K562 (cell line): ENCODE measurements around the gene KLF1.

Source experiments
- CHD2 ChIP-seq: IDR thresholded peaks from 2 replicates; pipeline ENCODE4 v1.6.1; 2011; ENCODE audit warnings: low read depth, low read length
- DPF2 ChIP-seq: fragments of 450-650 bp; IDR thresholded peaks from 2 replicates; pipeline ENCODE4 v1.6.1; 2016
- ESRRA ChIP-seq: fragments of 450-650 bp; IDR thresholded peaks from 2 replicates; pipeline ENCODE4 v1.6.1; 2014; ENCODE audit warnings: low read depth, mild to moderate bottlenecking, moderate library complexity, borderline replicate concordance
- FOXJ3 ChIP-seq: sonication (generic); formaldehyde crosslinking; IDR thresholded peaks from 2 replicates; pipeline ENCODE4 v1.4.0; 2020; ENCODE audit warnings: mild to moderate bottlenecking, missing genetic modification reagents
- KDM5B ChIP-seq: fragments of 200-600 bp; sonication (generic); IDR thresholded peaks from 2 replicates; pipeline ENCODE4 v1.6.1; 2012; ENCODE audit warnings: low read depth, mild to moderate bottlenecking, moderate library complexity, low read length, control low read depth, inconsistent platforms; ENCODE audit not compliant: insufficient replicate concordance
- NFYB ChIP-seq: IDR thresholded peaks from 2 replicates; pipeline ENCODE4 v1.6.1; 2011; ENCODE audit warnings: mild to moderate bottlenecking, moderate library complexity; ENCODE audit not compliant: insufficient read length; ENCODE audit errors: extremely low read depth
- ZNF384 ChIP-seq: IDR thresholded peaks from 2 replicates; pipeline ENCODE4 v1.6.1; 2012; ENCODE audit warnings: low read depth, low read length, improper control_type of control experiment
- ZNF551 ChIP-seq: fragments of 250-450 bp; sonication (Bioruptor Pico); IDR thresholded peaks from 2 replicates; pipeline ENCODE4 v1.5.0; 2021; ENCODE audit warnings: mild to moderate bottlenecking, moderate library complexity
- TF ChIP-seq, protein P1 (sequence below), 3 experiments: IDR thresholded peaks in 2 of 3; conservative IDR thresholded peaks in 1 of 3; 2 replicates each; pipeline ENCODE4 v1.5.1; 2011 to 2012; ENCODE audit warnings: low read length in 3 of 3, mild to moderate bottlenecking in 3 of 3, control low read depth in 2 of 3, improper control_type of control experiment in 1 of 3, inconsistent platforms in 1 of 3, low read depth in 1 of 3, mixed read lengths in 1 of 3, moderate library complexity in 1 of 3; ENCODE audit not compliant: insufficient read depth in 2 of 3
- TF ChIP-seq, protein P2 (sequence below): fragments of 250-450 bp; sonication (Bioruptor Pico); IDR thresholded peaks from 2 replicates; pipeline ENCODE4 v1.5.0; 2022; ENCODE audit warnings: mild to moderate bottlenecking

DNA sequence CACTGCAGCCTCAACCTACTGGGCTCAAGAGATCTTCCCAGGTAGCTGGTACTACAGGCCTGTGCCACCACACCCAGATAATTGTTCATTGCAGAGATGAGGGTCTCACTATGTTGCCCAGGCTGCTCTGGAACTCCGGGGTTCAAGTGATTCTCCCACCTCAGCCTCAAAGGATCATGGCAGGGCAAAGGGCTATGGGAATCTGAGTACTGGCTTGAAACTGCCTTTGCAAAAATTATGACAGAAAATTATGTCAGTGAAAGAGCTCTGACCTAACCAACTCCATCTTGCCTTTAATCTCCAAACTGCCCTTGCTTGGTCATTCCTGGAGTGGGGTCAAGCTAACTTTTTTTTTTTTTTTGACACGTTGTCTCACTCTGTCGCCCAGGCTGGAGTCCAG, 4.4 kb downstream of the KLF1 start:
- TF ChIP-seq, protein P1, sequence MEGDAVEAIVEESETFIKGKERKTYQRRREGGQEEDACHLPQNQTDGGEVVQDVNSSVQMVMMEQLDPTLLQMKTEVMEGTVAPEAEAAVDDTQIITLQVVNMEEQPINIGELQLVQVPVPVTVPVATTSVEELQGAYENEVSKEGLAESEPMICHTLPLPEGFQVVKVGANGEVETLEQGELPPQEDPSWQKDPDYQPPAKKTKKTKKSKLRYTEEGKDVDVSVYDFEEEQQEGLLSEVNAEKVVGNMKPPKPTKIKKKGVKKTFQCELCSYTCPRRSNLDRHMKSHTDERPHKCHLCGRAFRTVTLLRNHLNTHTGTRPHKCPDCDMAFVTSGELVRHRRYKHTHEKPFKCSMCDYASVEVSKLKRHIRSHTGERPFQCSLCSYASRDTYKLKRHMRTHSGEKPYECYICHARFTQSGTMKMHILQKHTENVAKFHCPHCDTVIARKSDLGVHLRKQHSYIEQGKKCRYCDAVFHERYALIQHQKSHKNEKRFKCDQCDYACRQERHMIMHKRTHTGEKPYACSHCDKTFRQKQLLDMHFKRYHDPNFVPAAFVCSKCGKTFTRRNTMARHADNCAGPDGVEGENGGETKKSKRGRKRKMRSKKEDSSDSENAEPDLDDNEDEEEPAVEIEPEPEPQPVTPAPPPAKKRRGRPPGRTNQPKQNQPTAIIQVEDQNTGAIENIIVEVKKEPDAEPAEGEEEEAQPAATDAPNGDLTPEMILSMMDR (IDR thresholded peaks at IDR 0.05 in 2 of 3, conservative IDR thresholded peaks at IDR 0.05 in 1 of 3; ENCODE audit: insufficient read depth in 2 of 3, low read depth in 1 of 3, low read length in 3 of 3) = no peak
- no peak for TF ChIP-seq NFYB
- TF ChIP-seq, protein P2, sequence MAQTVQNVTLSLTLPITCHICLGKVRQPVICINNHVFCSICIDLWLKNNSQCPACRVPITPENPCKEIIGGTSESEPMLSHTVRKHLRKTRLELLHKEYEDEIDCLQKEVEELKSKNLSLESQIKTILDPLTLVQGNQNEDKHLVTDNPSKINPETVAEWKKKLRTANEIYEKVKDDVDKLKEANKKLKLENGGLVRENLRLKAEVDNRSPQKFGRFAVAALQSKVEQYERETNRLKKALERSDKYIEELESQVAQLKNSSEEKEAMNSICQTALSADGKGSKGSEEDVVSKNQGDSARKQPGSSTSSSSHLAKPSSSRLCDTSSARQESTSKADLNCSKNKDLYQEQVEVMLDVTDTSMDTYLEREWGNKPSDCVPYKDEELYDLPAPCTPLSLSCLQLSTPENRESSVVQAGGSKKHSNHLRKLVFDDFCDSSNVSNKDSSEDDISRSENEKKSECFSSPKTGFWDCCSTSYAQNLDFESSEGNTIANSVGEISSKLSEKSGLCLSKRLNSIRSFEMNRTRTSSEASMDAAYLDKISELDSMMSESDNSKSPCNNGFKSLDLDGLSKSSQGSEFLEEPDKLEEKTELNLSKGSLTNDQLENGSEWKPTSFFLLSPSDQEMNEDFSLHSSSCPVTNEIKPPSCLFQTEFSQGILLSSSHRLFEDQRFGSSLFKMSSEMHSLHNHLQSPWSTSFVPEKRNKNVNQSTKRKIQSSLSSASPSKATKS (CRISPR knock-in tag) = no peak
- no peak for TF ChIP-seq CHD2
- no peak for TF ChIP-seq DPF2
- TF ChIP-seq ESRRA = no peak
- no peak for TF ChIP-seq ZNF384
- no peak for TF ChIP-seq ZNF551 (CRISPR knock-in tag)
- TF ChIP-seq FOXJ3 (CRISPR knock-in tag) = no peak
- TF ChIP-seq KDM5B = no peak
